ENCODE measurements around the gene PPARG. TPM values are rescaled to one million over a fixed set of nuclear protein-coding genes. Genes with fewer than 3 reads are reported as not detected.

Gene PPARG
- total and polyA plus RNA-seq, 2 of the 13 experiments (the other 11 are each of a cell fraction or from before 2014, with no cell fraction given), result 13.9 to 58.3 TPM

GRCh38 chr3:12357456-12357855 is 68.6 kb downstream of the PPARG start:
- DNase-seq (ENCODE audit: low spot score), result no peak
- no peak overlapping the region for H3K27ac ChIP-seq (ENCODE audit: extremely low read length, insufficient read depth, low read length)
- ChIA-PET CTCF (ENCODE audit: low intra/inter-chr PET ratio, low total read pairs) (no interaction called here), POLR2A (no interaction called here)
- BruUV-seq (replicated peaks), result no TSS peak
- WGBS (ENCODE audit: low lambda C conversion rate), result 95% methylated on average over 3 of the region's 3 CpGs
- H2AFZ ChIP-seq (ENCODE audit: low read length), result no peak overlapping the region
- no peak for ATAC-seq
- intact Hi-C loops (cut with micrococcal nuclease; ENCODE audit: unreplicated experiment), result no loop called here
- TF ChIP-seq ZFP90 (CRISPR knock-in tag; IDR thresholded peaks at IDR 0.05; ENCODE audit: borderline replicate concordance), result no peak
- no peak for TF ChIP-seq RFX3 (CRISPR knock-in tag; IDR thresholded peaks at IDR 0.05)
- no peak for TF ChIP-seq PAX8 (CRISPR knock-in tag; IDR thresholded peaks at IDR 0.05; ENCODE audit: borderline replicate concordance)
- TF ChIP-seq ARHGAP35 (CRISPR knock-in tag; IDR thresholded peaks at IDR 0.05; ENCODE audit: borderline replicate concordance), result no peak
- TF ChIP-seq ZBTB46 (CRISPR knock-in tag; IDR thresholded peaks at IDR 0.05; ENCODE audit: borderline replicate concordance), result no peak
- no peak for TF ChIP-seq REST (IDR thresholded peaks at IDR 0.05; ENCODE audit: borderline replicate concordance in 1 of 2, low read depth in 1 of 2, low read length in 2 of 2)
- no peak for TF ChIP-seq ZFP36L2 (CRISPR knock-in tag; IDR thresholded peaks at IDR 0.05)
- no peak for TF ChIP-seq ZNF180 (CRISPR knock-in tag; IDR thresholded peaks at IDR 0.05; ENCODE audit: borderline replicate concordance, low read depth)
- H3K9me3 ChIP-seq (ENCODE audit: low read length), result no peaks in the 10 kb centered on the region
- in situ Hi-C loops (cut with HindIII; ENCODE audit: extremely low pct_ligation_motif_present, low pct_unique_long_range_greater_than_20kb), result no loop called here
- no peak overlapping the region for H3K4me2 ChIP-seq (ENCODE audit: low read depth, low read length)
- no peaks in the 10 kb centered on the region for H3K79me2 ChIP-seq (ENCODE audit: insufficient read depth, low read length)
- no peak for FAIRE-seq
- no peaks in the 10 kb centered on the region; a peak in 1 of 5 replicates for H3K36me3 ChIP-seq (replicated peaks in 1 of 2; ENCODE audit: control insufficient read depth in 1 of 2, insufficient read depth in 2 of 2, low read length in 2 of 2)
- H3K9ac ChIP-seq (ENCODE audit: insufficient read depth, low read depth, low read length), result no peak overlapping the region
- no peaks in the 10 kb centered on the region; a peak in 1 of 5 replicates for H3K27me3 ChIP-seq (ENCODE audit: control insufficient read depth in 1 of 2, insufficient read depth in 2 of 2, low read length in 2 of 2)
- H3K4me1 ChIP-seq (ENCODE audit: insufficient read depth, low read length), result no peaks in the 10 kb centered on the region
- H4K20me1 ChIP-seq (ENCODE audit: insufficient read depth, low read length), result no peaks in the 10 kb centered on the region
- no peak overlapping the region for H3K4me3 ChIP-seq (replicated peaks in 1 of 3; ENCODE audit: insufficient read depth in 1 of 3, low read depth in 2 of 3, low read length in 3 of 3)

Measured in HepG2 (cell line).